DOHH2 (cell line): ENCODE data around the gene IL19.

Experiments used
- H3F3A ChIP-seq: fragments of 200-600 bp; sonication (generic), shearing (Covaris generic); 2 replicates; pipeline ENCODE4 v1.6.0; 2016; ENCODE audit warnings: antibody characterized with exemption, mild to moderate bottlenecking; ENCODE audit not compliant: control insufficient read depth, insufficient read depth
- H3K27ac ChIP-seq: fragments of 200-600 bp; sonication (generic); 2 replicates; pipeline ENCODE4 v1.5.1; 2014; ENCODE audit warnings: low read depth, mild to moderate bottlenecking, low read length, moderate library complexity
- H3K27me3 ChIP-seq: fragments of 200-600 bp; sonication (generic); 2 replicates; pipeline ENCODE4 v1.6.1; 2014; ENCODE audit warnings: mild to moderate bottlenecking, low read length, mixed read lengths; ENCODE audit not compliant: control insufficient read depth
- H3K36me3 ChIP-seq: fragments of 200-600 bp; sonication (generic); 2 replicates; pipeline ENCODE4 v1.6.1; 2014; ENCODE audit warnings: mild to moderate bottlenecking, low read length, moderate library complexity, mixed read lengths; ENCODE audit not compliant: control insufficient read depth
- H3K4me1 ChIP-seq: fragments of 200-600 bp; sonication (generic); 2 replicates; pipeline ENCODE4 v1.6.1; 2014; ENCODE audit warnings: mild to moderate bottlenecking, low read length, mixed read lengths; ENCODE audit not compliant: control insufficient read depth
- H3K4me2 ChIP-seq: fragments of 200-600 bp; sonication (generic); 2 replicates; pipeline ENCODE4 v1.6.0; 2014; ENCODE audit warnings: mild to moderate bottlenecking, low read length, moderate library complexity
- H3K4me3 ChIP-seq: fragments of 200-600 bp; sonication (generic); 2 replicates; pipeline ENCODE4 v1.5.1; 2014; ENCODE audit warnings: mild to moderate bottlenecking, low read length, mixed read lengths
- H3K79me2 ChIP-seq: fragments of 200-600 bp; sonication (generic); 2 replicates; pipeline ENCODE4 v1.6.1; 2014; ENCODE audit warnings: mild to moderate bottlenecking, low read length, mixed read lengths; ENCODE audit not compliant: control insufficient read depth
- H3K9me2 ChIP-seq: fragments of 200-600 bp; sonication (generic); replicated peaks from 2 replicates; pipeline ENCODE4 v1.6.1; 2014; ENCODE audit warnings: mild to moderate bottlenecking, low read length, mixed read lengths; ENCODE audit not compliant: control insufficient read depth
- H3K9me3 ChIP-seq: fragments of 200-600 bp; sonication (generic); 2 replicates; pipeline ENCODE4 v1.6.1; 2014; ENCODE audit warnings: antibody characterized with exemption, low read length, mixed read lengths; ENCODE audit not compliant: control insufficient read depth, insufficient read depth
- H4K20me1 ChIP-seq: fragments of 200-600 bp; sonication (generic); 2 replicates; pipeline ENCODE4 v1.6.0; 2014; ENCODE audit warnings: low read depth, mild to moderate bottlenecking, antibody characterized with exemption, low read length, moderate library complexity; ENCODE audit not compliant: control insufficient read depth, insufficient read depth
- CTCF ChIP-seq: fragments of 200-600 bp; sonication (generic); IDR thresholded peaks from one replicate; pipeline ENCODE4 v1.5.1; 2014; ENCODE audit warnings: antibody characterized with exemption, mild to moderate bottlenecking, low read depth, low read length; ENCODE audit not compliant: poor library complexity, severe bottlenecking
- EZH2phosphoT487 ChIP-seq: fragments of 200-600 bp; sonication (generic); IDR thresholded peaks from 2 replicates; pipeline ENCODE4 v1.6.1; 2017; ENCODE audit warnings: borderline replicate concordance, mild to moderate bottlenecking, antibody characterized with exemption, low read length, moderate library complexity, mixed read lengths

Gene IL19

DNA sequence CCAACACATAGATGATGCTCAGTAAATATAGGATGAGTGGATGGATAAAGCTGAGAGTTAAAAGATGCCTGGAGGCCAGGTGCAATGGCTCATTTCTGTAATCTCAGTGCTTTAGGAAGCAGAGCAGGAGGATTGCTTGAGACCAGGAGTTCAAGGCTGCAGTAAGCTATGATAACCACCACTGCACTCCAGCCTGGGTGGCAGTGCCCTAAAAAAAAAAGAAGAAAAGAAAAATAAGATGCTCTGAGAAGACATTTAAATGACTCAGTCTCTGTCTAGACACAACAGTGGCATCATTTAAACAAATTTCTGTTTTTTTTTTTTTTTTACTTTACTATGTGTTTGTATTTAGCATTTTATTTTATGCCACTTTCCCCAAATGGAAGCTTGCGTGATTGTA lies 25.3 kb upstream of the IL19 start:
- peaks cover 10% of the 10 kb centered on the region for H3K4me1 ChIP-seq
- peaks cover 62% of the 10 kb centered on the region for H3K27me3 ChIP-seq

GRCh38 chr1:206748348-206749030 lies 22.1 kb upstream of the IL19 start:
- H3K4me3 ChIP-seq = no peak overlapping the region
- no peaks in the 10 kb centered on the region for H3K4me1 ChIP-seq
- no peak for TF ChIP-seq CTCF
- no peak for TF ChIP-seq EZH2phosphoT487
- H3K36me3 ChIP-seq = no peaks in the 10 kb centered on the region
- H3K9me2 ChIP-seq = no peaks in the 10 kb centered on the region
- no peaks in the 10 kb centered on the region for H3F3A ChIP-seq
- no peak overlapping the region for H3K4me2 ChIP-seq
- H3K79me2 ChIP-seq = no peaks in the 10 kb centered on the region
- H3K27ac ChIP-seq = no peak overlapping the region
- no peaks in the 10 kb centered on the region for H3K9me3 ChIP-seq
- H3K27me3 ChIP-seq = peaks cover 38% of the 10 kb centered on the region
- H4K20me1 ChIP-seq = 0 out of 2 replicates have a peak, but pooled peaks cover 4% of the 10 kb centered on the region

More for the DNA sequence above, 25.3 kb upstream of the IL19 start:
- TF ChIP-seq CTCF (no peak), EZH2phosphoT487 (no peak)
- no peaks in the 10 kb centered on the region for H3K79me2 ChIP-seq
- H3K9me3 ChIP-seq = no peaks in the 10 kb centered on the region
- no peaks in the 10 kb centered on the region for H3K36me3 ChIP-seq
- no peak overlapping the region for H3K4me2 ChIP-seq
- H3K27ac ChIP-seq = no peak overlapping the region
- H4K20me1 ChIP-seq = 0 out of 2 replicates have a peak, but pooled peaks cover 5% of the 10 kb centered on the region
- peaks cover 3% of the 10 kb centered on the region for H3F3A ChIP-seq
- H3K9me2 ChIP-seq = no peaks in the 10 kb centered on the region
- H3K4me3 ChIP-seq = no peak overlapping the region

- no peaks in the 10 kb centered on the region for H3K4me1 ChIP-seq
- H3K9me3 ChIP-seq = no peaks in the 10 kb centered on the region
- no peaks in the 10 kb centered on the region for H3K36me3 ChIP-seq
- no peaks in the 10 kb centered on the region for H3K79me2 ChIP-seq
- H3K27me3 ChIP-seq = peaks cover 36% of the 10 kb centered on the region
- H4K20me1 ChIP-seq = 0 out of 2 replicates have a peak, but pooled peaks cover 4% of the 10 kb centered on the region
- no peak overlapping the region for H3K4me2 ChIP-seq
- H3K4me3 ChIP-seq = no peak overlapping the region
- H3K9me2 ChIP-seq = no peaks in the 10 kb centered on the region
- TF ChIP-seq EZH2phosphoT487 (no peak), CTCF (no peak)
- no peaks in the 10 kb centered on the region for H3F3A ChIP-seq
- H3K27ac ChIP-seq = no peak overlapping the region
These were observed 18.7 kb upstream of the IL19 start for GRCh38 chr1:206751891-206752290.
